ENCODE measurements around the gene PANX3. TPM values are rescaled to one million over a fixed set of nuclear protein-coding genes. Genes with fewer than 3 reads are reported as not detected.

The PANX3 gene
- total RNA-seq, 1 experiment from 2014 or later: not detected

- Histone ChIP-seq H2BK20ac (ENCODE audit: low read depth, low read length, poor library complexity, severe bottlenecking) (no peak overlapping the region), H3K4me2 (ENCODE audit: insufficient read depth, insufficient read length, low read length) (peak overlapping the region; percentile 40), H3K4ac (ENCODE audit: low read depth, low read length) (no peak overlapping the region), H3K18ac (ENCODE audit: insufficient read length, low read depth, low read length) (no peak overlapping the region), H3K56ac (ENCODE audit: insufficient read length, low read depth, low read length) (no peak overlapping the region), H3K23me2 (ENCODE audit: insufficient read length, low read depth, low read length, poor library complexity, severe bottlenecking) (no peaks in the 10 kb centered on the region), H3K27me3 (ENCODE audit: insufficient read depth, low read length) (peaks cover 3% of the 10 kb centered on the region; the same call in 1 of the 2 replicates), H4K91ac (ENCODE audit: insufficient read length, low read depth, low read length) (no peak overlapping the region), H4K5ac (ENCODE audit: insufficient read length, low read depth, low read length) (no peak overlapping the region), H2AK5ac (ENCODE audit: insufficient read length, low read length) (no peak overlapping the region), H3K79me2 (ENCODE audit: insufficient read depth, low read length) (no peaks in the 10 kb centered on the region), H3K4me1 (ENCODE audit: insufficient read depth, low read length) (no peaks in the 10 kb centered on the region), H3K27ac (ENCODE audit: insufficient read length, low read depth, low read length) (no peak overlapping the region), H3T11ph (ENCODE audit: low read length) (no peak overlapping the region), H3K23ac (ENCODE audit: insufficient read length, low read depth, low read length) (no peak overlapping the region), H2BK12ac (ENCODE audit: insufficient read length, low read depth, low read length) (no peak overlapping the region), H3K79me1 (ENCODE audit: insufficient read depth, low read depth, low read length, poor library complexity, severe bottlenecking) (no peaks in the 10 kb centered on the region), H2AFZ (ENCODE audit: low read length) (no peak overlapping the region), H3K9ac (ENCODE audit: extremely low read depth, insufficient read length, low read length) (no peak overlapping the region), H2BK5ac (ENCODE audit: insufficient read length, low read length) (no peak overlapping the region), H4K20me1 (ENCODE audit: control insufficient read depth, insufficient read depth, insufficient read length) (no peaks in the 10 kb centered on the region), H3K9me3 (ENCODE audit: control insufficient read depth, low read depth, low read length) (no peaks in the 10 kb centered on the region), H3K14ac (ENCODE audit: insufficient read depth, low read length) (no peak overlapping the region), H2BK120ac (ENCODE audit: low read depth, low read length, poor library complexity, severe bottlenecking) (no peak overlapping the region), H4K8ac (replicated peaks; ENCODE audit: insufficient read length, low read depth, low read length) (no peak overlapping the region), H2BK15ac (ENCODE audit: low read depth, low read length) (no peak overlapping the region)
- H3K27me3 Mint-ChIP-seq (ENCODE audit: low read depth): peaks cover 2% of the 10 kb centered on the region; the same call in 1 of the 2 replicates
- no peak overlapping the region; a peak in 1 of 5 replicates for H3K4me3 Mint-ChIP-seq
- peak; percentile 88 for TF ChIP-seq CTCF (conservative IDR thresholded peaks at IDR 0.05)
- H3K9me3 Mint-ChIP-seq: peaks cover 0 to 3% of the 10 kb centered on the region in 2 experiments; a peak in 1 of 5 replicates
- H3K36me3 Mint-ChIP-seq (ENCODE audit: insufficient read depth in 1 of 3, low read depth in 3 of 3): peaks cover 0 to 15% (median 4%) of the 10 kb centered on the region in 3 experiments; a peak in 3 of 7 replicates
- no peak overlapping the region for H3K27ac Mint-ChIP-seq
- DNase-seq: peak; percentile 63
- WGBS (ENCODE audit: extremely low coverage, insufficient read length, low lambda C conversion rate): no CpG with 5 or more reads among the region's 16 CpGs
- peaks cover 5% of the 10 kb centered on the region in 2 experiments for H3K4me1 Mint-ChIP-seq
These were observed 33.4 kb downstream of the PANX3 start for GRCh38 chr11:124644426-124645280.
